GM23338 (cell line): ENCODE results near the gene IFI44L. TPM values are rescaled to one million over a fixed set of nuclear protein-coding genes. Genes with fewer than 3 reads are reported as not detected.

ENCODE experiments used
- ATAC-seq: fragments of 200-7000 bp; cut with Tn5 transposase; 3 replicates; pipeline ENCODE4 v1.9.1; 2020
- DNase-seq: peaks from one replicate; pipeline ENCODE4 v3.0.0-alpha.2; 2015; ENCODE audit warnings: low spot score
- H2AFZ ChIP-seq: fragments of 200-600 bp; sonication (generic); 2 replicates; pipeline ENCODE4 v1.8.0; 2016; ENCODE audit warnings: antibody characterized with exemption, mild to moderate bottlenecking, moderate library complexity
- H3F3A ChIP-seq: fragments of 200-600 bp; sonication (generic); replicated peaks from 2 replicates; pipeline ENCODE4 v1.8.0; 2017; ENCODE audit warnings: antibody characterized with exemption, mixed run types, low read depth
- H3K27ac ChIP-seq: fragments of 200-600 bp; sonication (generic); 2 replicates; pipeline ENCODE4 v1.6.1; 2016; ENCODE audit warnings: low read depth
- H3K27me3 ChIP-seq: fragments of 200-600 bp; sonication (generic); 2 replicates; pipeline ENCODE4 v1.8.0; 2016; ENCODE audit warnings: mild to moderate bottlenecking, mixed run types, moderate library complexity; ENCODE audit not compliant: insufficient read depth
- H3K36me3 ChIP-seq: fragments of 200-600 bp; sonication (generic); 2 replicates; pipeline ENCODE4 v1.8.0; 2016; ENCODE audit warnings: mild to moderate bottlenecking; ENCODE audit not compliant: insufficient read depth
- H3K4me1 ChIP-seq: fragments of 200-600 bp; sonication (generic); 2 replicates; pipeline ENCODE4 v1.8.0; 2016; ENCODE audit warnings: mild to moderate bottlenecking, moderate library complexity; ENCODE audit not compliant: insufficient read depth
- H3K4me2 ChIP-seq: fragments of 200-600 bp; sonication (generic); 2 replicates; pipeline ENCODE4 v1.7.1; 2017; ENCODE audit warnings: mixed run types
- H3K4me3 ChIP-seq: fragments of 200-600 bp; sonication (generic); 2 replicates; pipeline ENCODE4 v1.6.1; 2016; ENCODE audit warnings: mixed run types
- H3K79me2 ChIP-seq: fragments of 200-600 bp; sonication (generic); replicated peaks from 2 replicates; pipeline ENCODE4 v1.8.0; 2017; ENCODE audit warnings: mild to moderate bottlenecking; ENCODE audit not compliant: insufficient read depth
- H3K9me2 ChIP-seq: fragments of 200-600 bp; sonication (generic); 2 replicates; pipeline ENCODE4 v1.8.0; 2017; ENCODE audit not compliant: insufficient read depth
- H4K20me1 ChIP-seq: fragments of 200-600 bp; sonication (generic); replicated peaks from 2 replicates; pipeline ENCODE4 v1.8.0; 2017; ENCODE audit warnings: mild to moderate bottlenecking; ENCODE audit not compliant: insufficient read depth
- H3K27ac Mint-ChIP-seq: 2 replicates; pipeline ENCODE4 v1.8.0; 2020; ENCODE audit warnings: inconsistent platforms, mild to moderate bottlenecking, moderate library complexity, mixed read lengths
- H3K27me3 Mint-ChIP-seq: 3 replicates; pipeline ENCODE4 v1.8.0; 2022; ENCODE audit warnings: low read depth, mild to moderate bottlenecking, moderate library complexity, mixed read lengths, inconsistent platforms; ENCODE audit not compliant: insufficient read depth, poor library complexity
- H3K36me3 Mint-ChIP-seq: 3 replicates; pipeline ENCODE4 v1.8.0; 2021; ENCODE audit warnings: low read depth, mild to moderate bottlenecking, inconsistent platforms, moderate library complexity, mixed read lengths
- H3K4me1 Mint-ChIP-seq: 3 replicates; pipeline ENCODE4 v1.8.0; 2020; ENCODE audit warnings: mild to moderate bottlenecking, inconsistent platforms, mixed read lengths
- H3K4me3 Mint-ChIP-seq: 3 replicates; pipeline ENCODE4 v1.8.0; 2021; ENCODE audit warnings: moderate library complexity, mild to moderate bottlenecking, inconsistent platforms, mixed read lengths
- H3K9me3 Mint-ChIP-seq: 3 replicates; pipeline ENCODE4 v1.8.0; 2020; ENCODE audit warnings: moderate library complexity, mild to moderate bottlenecking, inconsistent platforms, mixed read lengths
- CREB1 ChIP-seq: fragments of 250-450 bp; sonication (Bioruptor Pico); IDR thresholded peaks from 2 replicates; pipeline ENCODE4 v1.5.0; 2020; ENCODE audit warnings: low read depth, mild to moderate bottlenecking, moderate library complexity
- EZH2phosphoT487 ChIP-seq: fragments of 200-600 bp; sonication (generic); IDR thresholded peaks from one replicate; pipeline ENCODE4 v1.8.1; 2018; ENCODE audit warnings: antibody characterized with exemption; ENCODE audit not compliant: unreplicated experiment
- POLR2AphosphoS5 ChIP-seq: IDR thresholded peaks from 2 replicates; pipeline ENCODE4 v1.6.1; 2016; ENCODE audit warnings: antibody characterized with exemption, low read depth
- STAT1 ChIP-seq: IDR thresholded peaks from one replicate; pipeline ENCODE4 v1.6.1; 2016; ENCODE audit warnings: antibody characterized with exemption; ENCODE audit not compliant: unreplicated experiment
- ZNF114 ChIP-seq: fragments of 250-450 bp; sonication (Bioruptor Pico); IDR thresholded peaks from 2 replicates; pipeline ENCODE4 v1.5.0; 2020; ENCODE audit warnings: mild to moderate bottlenecking, moderate library complexity
- ZNF331 ChIP-seq: fragments of 250-450 bp; sonication (Bioruptor Pico); IDR thresholded peaks from 2 replicates; pipeline ENCODE4 v1.5.0; 2020; ENCODE audit warnings: low read depth, mild to moderate bottlenecking, moderate library complexity
- polyA plus RNA-seq: library from polyadenylated mRNA; unstranded; fragments of >200 nt; fragmentation: Nextera tagmentation; extraction: Ambion mirVana; gene quantifications from 2 replicates; pipeline ENCODE4 v1.2.1, GENCODE V29; 2016
- total RNA-seq: library from RNA; depleted of rRNA; stranded (reverse); fragments of >200 nt; shearing (Covaris generic); gene quantifications from 2 replicates; pipeline ENCODE4 v1.2.3, GENCODE V29; 2014
- TF ChIP-seq, protein P1 (sequence below): IDR thresholded peaks from 2 replicates; pipeline ENCODE4 v1.6.1; 2016; ENCODE audit warnings: antibody characterized with exemption
- TF ChIP-seq, protein P2 (sequence below): IDR thresholded peaks from one replicate; pipeline ENCODE4 v1.6.1; 2018; ENCODE audit warnings: antibody characterized with exemption; ENCODE audit not compliant: unreplicated experiment
- TF ChIP-seq, protein P3 (sequence below), 2 experiments: fragments of 200-600 bp in 1 of 2; sonication (generic) in 1 of 2; conservative IDR thresholded peaks; 2 replicates each; pipeline versions ENCODE4 v1.5.1 to v1.6.1; 2016 to 2017; ENCODE audit warnings: antibody characterized with exemption in 2 of 2, low read depth in 2 of 2, mild to moderate bottlenecking in 2 of 2, moderate library complexity in 1 of 2

The IFI44L gene
- total and polyA plus RNA-seq, 2 experiments from 2014 or later: not detected

DNA sequence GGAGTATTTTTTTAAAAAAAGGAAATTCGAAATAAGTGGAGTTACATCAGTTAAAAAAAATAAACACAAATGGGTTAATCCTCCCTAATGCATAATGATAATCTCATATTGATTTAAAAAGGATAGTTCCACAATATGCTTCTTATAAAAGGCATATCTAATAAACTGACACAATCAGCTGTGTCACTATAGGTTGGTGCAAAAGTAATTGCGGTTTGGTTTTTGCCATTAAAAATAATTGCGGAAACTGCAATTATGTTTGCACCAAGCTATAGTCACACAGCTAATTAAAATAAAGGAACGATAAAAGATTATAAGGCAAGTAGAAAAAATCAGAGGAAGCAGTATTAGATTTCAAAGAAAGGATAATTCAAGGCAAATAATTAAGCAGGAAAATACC, 21.0 kb upstream of the IFI44L start:
- Histone ChIP-seq H3K4me1 (no peaks in the 10 kb centered on the region), H3K4me2 (no peak overlapping the region), H3K36me3 (no peaks in the 10 kb centered on the region), H3K79me2 (no peaks in the 10 kb centered on the region), H3K27me3 (no peaks in the 10 kb centered on the region), H3F3A (no peaks in the 10 kb centered on the region), H3K27ac (no peak overlapping the region), H3K4me3 (no peak overlapping the region), H4K20me1 (no peaks in the 10 kb centered on the region), H2AFZ (no peak overlapping the region), H3K9me2 (no peaks in the 10 kb centered on the region)
- Mint-ChIP-seq H3K27me3 (no peaks in the 10 kb centered on the region), H3K4me1 (peaks cover 3% of the 10 kb centered on the region; the same call in 1 of the 3 replicates), H3K27ac (no peak overlapping the region), H3K9me3 (no peaks in the 10 kb centered on the region), H3K36me3 (no peaks in the 10 kb centered on the region), H3K4me3 (no peak overlapping the region)
- TF ChIP-seq, protein P1, sequence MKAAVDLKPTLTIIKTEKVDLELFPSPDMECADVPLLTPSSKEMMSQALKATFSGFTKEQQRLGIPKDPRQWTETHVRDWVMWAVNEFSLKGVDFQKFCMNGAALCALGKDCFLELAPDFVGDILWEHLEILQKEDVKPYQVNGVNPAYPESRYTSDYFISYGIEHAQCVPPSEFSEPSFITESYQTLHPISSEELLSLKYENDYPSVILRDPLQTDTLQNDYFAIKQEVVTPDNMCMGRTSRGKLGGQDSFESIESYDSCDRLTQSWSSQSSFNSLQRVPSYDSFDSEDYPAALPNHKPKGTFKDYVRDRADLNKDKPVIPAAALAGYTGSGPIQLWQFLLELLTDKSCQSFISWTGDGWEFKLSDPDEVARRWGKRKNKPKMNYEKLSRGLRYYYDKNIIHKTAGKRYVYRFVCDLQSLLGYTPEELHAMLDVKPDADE: no peak
- TF ChIP-seq, protein P2, sequence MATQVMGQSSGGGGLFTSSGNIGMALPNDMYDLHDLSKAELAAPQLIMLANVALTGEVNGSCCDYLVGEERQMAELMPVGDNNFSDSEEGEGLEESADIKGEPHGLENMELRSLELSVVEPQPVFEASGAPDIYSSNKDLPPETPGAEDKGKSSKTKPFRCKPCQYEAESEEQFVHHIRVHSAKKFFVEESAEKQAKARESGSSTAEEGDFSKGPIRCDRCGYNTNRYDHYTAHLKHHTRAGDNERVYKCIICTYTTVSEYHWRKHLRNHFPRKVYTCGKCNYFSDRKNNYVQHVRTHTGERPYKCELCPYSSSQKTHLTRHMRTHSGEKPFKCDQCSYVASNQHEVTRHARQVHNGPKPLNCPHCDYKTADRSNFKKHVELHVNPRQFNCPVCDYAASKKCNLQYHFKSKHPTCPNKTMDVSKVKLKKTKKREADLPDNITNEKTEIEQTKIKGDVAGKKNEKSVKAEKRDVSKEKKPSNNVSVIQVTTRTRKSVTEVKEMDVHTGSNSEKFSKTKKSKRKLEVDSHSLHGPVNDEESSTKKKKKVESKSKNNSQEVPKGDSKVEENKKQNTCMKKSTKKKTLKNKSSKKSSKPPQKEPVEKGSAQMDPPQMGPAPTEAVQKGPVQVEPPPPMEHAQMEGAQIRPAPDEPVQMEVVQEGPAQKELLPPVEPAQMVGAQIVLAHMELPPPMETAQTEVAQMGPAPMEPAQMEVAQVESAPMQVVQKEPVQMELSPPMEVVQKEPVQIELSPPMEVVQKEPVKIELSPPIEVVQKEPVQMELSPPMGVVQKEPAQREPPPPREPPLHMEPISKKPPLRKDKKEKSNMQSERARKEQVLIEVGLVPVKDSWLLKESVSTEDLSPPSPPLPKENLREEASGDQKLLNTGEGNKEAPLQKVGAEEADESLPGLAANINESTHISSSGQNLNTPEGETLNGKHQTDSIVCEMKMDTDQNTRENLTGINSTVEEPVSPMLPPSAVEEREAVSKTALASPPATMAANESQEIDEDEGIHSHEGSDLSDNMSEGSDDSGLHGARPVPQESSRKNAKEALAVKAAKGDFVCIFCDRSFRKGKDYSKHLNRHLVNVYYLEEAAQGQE: no peak
- no peak for TF ChIP-seq CREB1 (CRISPR knock-in tag)
- no peak for TF ChIP-seq STAT1
- no peak for TF ChIP-seq POLR2AphosphoS5
- no peak for DNase-seq
- no peak for ATAC-seq

DNA sequence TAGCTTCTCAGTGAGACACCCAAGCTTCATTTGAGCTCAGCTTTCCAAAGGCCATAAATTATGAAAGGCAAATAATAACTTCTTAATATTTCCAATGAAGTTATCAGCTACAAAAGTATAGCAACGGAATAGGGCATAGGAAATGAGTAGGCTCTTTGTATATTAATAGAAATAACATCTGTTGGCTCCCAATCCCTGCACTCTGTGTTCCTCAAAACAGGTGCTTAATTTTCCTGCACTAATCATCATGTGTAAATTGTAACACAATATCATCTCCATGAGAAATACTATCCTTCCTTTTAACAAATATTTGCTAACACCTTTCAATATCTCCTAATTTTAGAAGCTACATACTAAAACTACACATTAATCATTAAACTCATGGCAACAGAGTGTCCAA, 19.2 kb upstream of the IFI44L start:
- Histone ChIP-seq H3K9me2 (no peaks in the 10 kb centered on the region), H3K27me3 (no peaks in the 10 kb centered on the region), H3K79me2 (no peaks in the 10 kb centered on the region), H3F3A (no peaks in the 10 kb centered on the region), H3K4me3 (no peak overlapping the region), H4K20me1 (no peaks in the 10 kb centered on the region), H3K4me2 (no peak overlapping the region), H2AFZ (no peak overlapping the region), H3K27ac (no peak overlapping the region), H3K36me3 (no peaks in the 10 kb centered on the region), H3K4me1 (no peaks in the 10 kb centered on the region)
- H3K27me3 Mint-ChIP-seq: peaks cover 5% of the 10 kb centered on the region
- H3K9me3 Mint-ChIP-seq: no peaks in the 10 kb centered on the region
- no peak overlapping the region for H3K4me3 Mint-ChIP-seq
- peaks cover 3% of the 10 kb centered on the region; the same call in 1 of the 3 replicates for H3K4me1 Mint-ChIP-seq
- no peak overlapping the region for H3K27ac Mint-ChIP-seq
- no peak for ATAC-seq
- H3K36me3 Mint-ChIP-seq: no peaks in the 10 kb centered on the region
- no peak for DNase-seq
- TF ChIP-seq, protein P1: no peak
- no peak for TF ChIP-seq ZNF331 (CRISPR knock-in tag)
- TF ChIP-seq CREB1 (CRISPR knock-in tag): no peak
- no peak for TF ChIP-seq ZNF114 (CRISPR knock-in tag)
- TF ChIP-seq, protein P2: no peak
- TF ChIP-seq, protein P3, sequence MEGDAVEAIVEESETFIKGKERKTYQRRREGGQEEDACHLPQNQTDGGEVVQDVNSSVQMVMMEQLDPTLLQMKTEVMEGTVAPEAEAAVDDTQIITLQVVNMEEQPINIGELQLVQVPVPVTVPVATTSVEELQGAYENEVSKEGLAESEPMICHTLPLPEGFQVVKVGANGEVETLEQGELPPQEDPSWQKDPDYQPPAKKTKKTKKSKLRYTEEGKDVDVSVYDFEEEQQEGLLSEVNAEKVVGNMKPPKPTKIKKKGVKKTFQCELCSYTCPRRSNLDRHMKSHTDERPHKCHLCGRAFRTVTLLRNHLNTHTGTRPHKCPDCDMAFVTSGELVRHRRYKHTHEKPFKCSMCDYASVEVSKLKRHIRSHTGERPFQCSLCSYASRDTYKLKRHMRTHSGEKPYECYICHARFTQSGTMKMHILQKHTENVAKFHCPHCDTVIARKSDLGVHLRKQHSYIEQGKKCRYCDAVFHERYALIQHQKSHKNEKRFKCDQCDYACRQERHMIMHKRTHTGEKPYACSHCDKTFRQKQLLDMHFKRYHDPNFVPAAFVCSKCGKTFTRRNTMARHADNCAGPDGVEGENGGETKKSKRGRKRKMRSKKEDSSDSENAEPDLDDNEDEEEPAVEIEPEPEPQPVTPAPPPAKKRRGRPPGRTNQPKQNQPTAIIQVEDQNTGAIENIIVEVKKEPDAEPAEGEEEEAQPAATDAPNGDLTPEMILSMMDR (conservative IDR thresholded peaks at IDR 0.05; ENCODE audit: low read depth in 2 of 2): no peak
- no peak for TF ChIP-seq EZH2phosphoT487
